GM21825 (cell line): Measurements from ENCODE around the gene TBC1D10A.

Source experiments
- ATAC-seq: cut with Tn5 transposase; IDR thresholded peaks from one replicate; pipeline ENCODE4 v1.9.1; 2021; ENCODE audit warnings: mild to moderate bottlenecking, moderate library complexity; ENCODE audit not compliant: unreplicated experiment

The TBC1D10A gene

GRCh38 chr22:30268331-30268730 is 58.4 kb downstream of the TBC1D10A start:
- no peak for ATAC-seq

- ATAC-seq, result no peak
Observed at GRCh38 chr22:30267382-30268302, 59.1 kb downstream of the TBC1D10A start.

- ATAC-seq, result peak; percentile 8
Observed at GRCh38 chr22:30266445-30267381, 60.0 kb downstream of the TBC1D10A start, which contains the start of gene OSM. Gene OSM (minus strand): TSS chr22:30266851. CDS start chr22:30266799, 52 bp downstream.

- peak; percentile 49 for ATAC-seq
Observed at GRCh38 chr22:30265823-30266444, 60.8 kb downstream of the TBC1D10A start.

GRCh38 chr22:30265131-30265720 is 61.5 kb downstream of the TBC1D10A start:
- ATAC-seq, result no peak

GRCh38 chr22:30263883-30264282 is 62.9 kb downstream of the TBC1D10A start:
- no peak for ATAC-seq

GRCh38 chr22:30262917-30263741 is 63.6 kb downstream of the TBC1D10A start:
- ATAC-seq, result no peak

- no peak for ATAC-seq
Observed at GRCh38 chr22:30262112-30262511, 64.6 kb downstream of the TBC1D10A start.

GRCh38 chr22:30261134-30261533 is 65.6 kb downstream of the TBC1D10A start:
- no peak for ATAC-seq

GRCh38 chr22:30260682-30261081 is 66.1 kb downstream of the TBC1D10A start:
- ATAC-seq, result no peak

- ATAC-seq, result no peak
Observed at GRCh38 chr22:30260276-30260675, 66.5 kb downstream of the TBC1D10A start.

GRCh38 chr22:30254314-30254713 is 72.4 kb downstream of the TBC1D10A start:
- no peak for ATAC-seq

GRCh38 chr22:30253205-30253852 is 73.4 kb downstream of the TBC1D10A start:
- no peak for ATAC-seq

- ATAC-seq, result no peak
Observed at GRCh38 chr22:30252411-30253204, 74.1 kb downstream of the TBC1D10A start.

- no peak for ATAC-seq
Observed at GRCh38 chr22:30251711-30252110, 75.0 kb downstream of the TBC1D10A start.

- no peak for ATAC-seq
Observed at GRCh38 chr22:30250661-30251267, 76.0 kb downstream of the TBC1D10A start.

- no peak for ATAC-seq
Observed at GRCh38 chr22:30250039-30250565, 76.6 kb downstream of the TBC1D10A start.
